Hepatocyte (in vitro differentiated cells): ENCODE measurements around the gene RPUSD2.
"Not testable (repeated sequence)": the region's sequence is repeated elsewhere in the genome, so short reads cannot be mapped to it uniquely, and the experiment has no call there.

Experiments
- EZH2 ChIP-seq: fragments of 200-600 bp; sonication (generic); IDR thresholded peaks from 2 replicates; pipeline ENCODE4 v1.6.1; 2016; ENCODE audit warnings: antibody characterized with exemption, mild to moderate bottlenecking, borderline replicate concordance
- TF ChIP-seq, protein P1 (sequence below): fragments of 200-600 bp; sonication (generic); IDR thresholded peaks from 2 replicates; pipeline ENCODE4 v1.5.1; 2016; ENCODE audit warnings: antibody characterized with exemption, mild to moderate bottlenecking; ENCODE audit not compliant: poor library complexity

DNA sequence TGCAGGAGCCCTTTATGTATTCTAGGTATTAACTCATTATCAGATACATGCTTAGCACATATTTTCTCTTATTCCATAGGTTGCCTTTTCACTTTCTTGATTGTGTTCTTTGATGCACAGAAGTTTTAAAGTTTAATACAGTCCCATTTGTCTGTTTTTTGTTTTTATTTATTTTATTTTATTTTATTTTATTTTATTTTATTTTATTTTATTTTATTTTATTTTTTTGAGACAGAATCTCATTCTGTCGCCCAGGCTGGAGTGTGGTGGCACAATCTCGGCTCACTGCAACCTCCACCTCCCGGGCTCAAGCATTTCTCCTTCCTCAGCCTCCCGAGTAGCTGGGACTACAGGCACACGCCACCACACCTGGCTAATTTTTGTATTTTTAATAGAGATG lies 7.8 kb downstream of the RPUSD2 start:
- TF ChIP-seq, protein P1, sequence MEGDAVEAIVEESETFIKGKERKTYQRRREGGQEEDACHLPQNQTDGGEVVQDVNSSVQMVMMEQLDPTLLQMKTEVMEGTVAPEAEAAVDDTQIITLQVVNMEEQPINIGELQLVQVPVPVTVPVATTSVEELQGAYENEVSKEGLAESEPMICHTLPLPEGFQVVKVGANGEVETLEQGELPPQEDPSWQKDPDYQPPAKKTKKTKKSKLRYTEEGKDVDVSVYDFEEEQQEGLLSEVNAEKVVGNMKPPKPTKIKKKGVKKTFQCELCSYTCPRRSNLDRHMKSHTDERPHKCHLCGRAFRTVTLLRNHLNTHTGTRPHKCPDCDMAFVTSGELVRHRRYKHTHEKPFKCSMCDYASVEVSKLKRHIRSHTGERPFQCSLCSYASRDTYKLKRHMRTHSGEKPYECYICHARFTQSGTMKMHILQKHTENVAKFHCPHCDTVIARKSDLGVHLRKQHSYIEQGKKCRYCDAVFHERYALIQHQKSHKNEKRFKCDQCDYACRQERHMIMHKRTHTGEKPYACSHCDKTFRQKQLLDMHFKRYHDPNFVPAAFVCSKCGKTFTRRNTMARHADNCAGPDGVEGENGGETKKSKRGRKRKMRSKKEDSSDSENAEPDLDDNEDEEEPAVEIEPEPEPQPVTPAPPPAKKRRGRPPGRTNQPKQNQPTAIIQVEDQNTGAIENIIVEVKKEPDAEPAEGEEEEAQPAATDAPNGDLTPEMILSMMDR, result not testable (repeated sequence)
- not testable (repeated sequence) for TF ChIP-seq EZH2
